Neural progenitor cell (in vitro differentiated cells): ENCODE results near the gene SLC34A2.

Experiments
- CTCF ChIP-seq: fragments of 200-600 bp; sonication (generic); IDR thresholded peaks from 2 replicates; pipeline ENCODE4 v1.5.1; 2017; ENCODE audit warnings: antibody characterized with exemption, mild to moderate bottlenecking
- EZH2 ChIP-seq: fragments of 200-600 bp; sonication (generic); IDR thresholded peaks from 2 replicates; pipeline ENCODE4 v1.6.1; 2017; ENCODE audit warnings: antibody characterized with exemption, mild to moderate bottlenecking, moderate library complexity

GRCh38 chr4:25656031-25656430, 380 bp downstream of the SLC34A2 start:
- TF ChIP-seq CTCF (no peak), EZH2 (no peak)
